HG03457 (cell line): ENCODE measurements around the gene DYNC2I2.
"Not testable (repeated sequence)": the region's sequence is repeated elsewhere in the genome, so short reads cannot be mapped to it uniquely, and the experiment has no call there.

Source experiments
- ATAC-seq: cut with Tn5 transposase; IDR thresholded peaks from one replicate; pipeline ENCODE4 v1.9.1; 2021; ENCODE audit warnings: moderate number of reproducible peaks; ENCODE audit not compliant: unreplicated experiment

The DYNC2I2 gene

DNA sequence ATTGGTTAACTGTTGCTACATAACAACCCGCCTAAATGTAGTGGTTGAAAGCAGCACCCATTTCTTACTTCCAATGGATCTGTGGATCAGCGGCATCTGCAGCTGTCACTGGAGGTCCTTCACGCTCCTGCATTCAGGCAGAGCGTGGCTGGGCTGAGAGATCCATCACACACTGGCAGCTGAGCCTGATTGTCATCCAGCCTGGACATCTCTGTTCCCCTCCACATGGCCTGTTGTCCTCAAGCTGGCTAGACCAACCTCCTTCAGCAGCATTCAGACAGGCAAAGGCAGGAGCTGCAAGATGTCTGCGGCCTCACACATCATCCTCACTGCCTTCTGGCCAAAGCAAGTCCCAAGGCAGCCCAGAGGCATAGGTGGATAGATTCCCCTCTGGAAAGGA lies 36.9 kb downstream of the DYNC2I2 start:
- no peak for ATAC-seq

DNA sequence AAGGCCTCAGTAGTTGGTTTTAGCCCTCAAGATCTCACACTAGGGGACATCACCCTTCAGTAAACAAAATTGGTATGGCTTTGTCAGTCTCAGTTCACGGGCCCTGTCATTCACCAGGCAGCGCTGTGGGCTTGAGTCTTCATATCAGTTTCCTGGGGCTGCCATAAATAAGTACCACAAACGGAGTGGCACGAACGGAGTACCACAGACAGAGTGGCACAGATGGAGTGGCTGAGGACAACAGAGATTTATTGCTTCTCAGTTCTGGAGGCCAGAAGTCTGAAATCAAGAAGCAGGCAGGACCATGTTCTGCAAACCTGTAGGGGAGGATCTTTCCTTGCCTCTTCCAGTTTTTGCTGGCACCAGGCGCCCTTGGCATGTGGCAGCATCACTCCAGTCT lies 37.5 kb downstream of the DYNC2I2 start:
- ATAC-seq = no peak

DNA sequence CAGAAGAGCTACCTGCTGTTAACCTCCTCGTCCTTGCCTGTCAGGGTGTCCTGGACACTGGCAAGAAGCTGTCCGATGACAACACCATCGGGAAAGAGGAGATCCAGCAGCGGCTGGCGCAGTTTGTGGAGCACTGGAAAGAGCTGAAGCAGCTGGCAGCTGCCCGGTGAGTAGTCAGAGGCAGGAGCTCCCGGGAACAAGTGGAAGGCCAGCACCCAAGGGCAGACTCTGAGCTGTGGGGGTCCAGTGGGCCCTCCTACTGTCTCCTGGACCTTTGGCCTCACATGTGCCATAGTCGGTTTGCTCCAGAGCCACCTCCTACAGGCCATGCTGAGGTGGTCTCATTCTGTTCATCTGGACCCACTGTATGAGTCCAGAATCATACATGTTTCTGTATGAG lies 38.7 kb downstream of the DYNC2I2 start:
- no peak for ATAC-seq

DNA sequence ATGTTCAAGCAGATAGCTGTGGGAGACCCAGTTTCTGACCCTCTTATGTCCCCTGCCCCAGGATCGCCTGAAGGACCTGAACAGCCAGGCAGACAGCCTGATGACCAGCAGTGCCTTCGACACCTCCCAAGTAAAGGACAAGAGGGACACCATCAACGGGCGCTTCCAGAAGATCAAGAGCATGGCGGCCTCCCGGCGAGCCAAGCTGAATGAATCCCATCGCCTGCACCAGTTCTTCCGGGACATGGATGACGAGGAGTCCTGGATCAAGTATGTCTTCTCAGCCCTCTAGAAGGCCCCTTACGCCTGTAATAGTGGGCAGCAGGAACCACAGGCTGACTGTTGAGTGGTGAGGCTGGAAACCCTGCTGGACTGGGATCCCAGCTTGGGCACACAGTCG lies 41.1 kb downstream of the DYNC2I2 start:
- ATAC-seq = no peak

DNA sequence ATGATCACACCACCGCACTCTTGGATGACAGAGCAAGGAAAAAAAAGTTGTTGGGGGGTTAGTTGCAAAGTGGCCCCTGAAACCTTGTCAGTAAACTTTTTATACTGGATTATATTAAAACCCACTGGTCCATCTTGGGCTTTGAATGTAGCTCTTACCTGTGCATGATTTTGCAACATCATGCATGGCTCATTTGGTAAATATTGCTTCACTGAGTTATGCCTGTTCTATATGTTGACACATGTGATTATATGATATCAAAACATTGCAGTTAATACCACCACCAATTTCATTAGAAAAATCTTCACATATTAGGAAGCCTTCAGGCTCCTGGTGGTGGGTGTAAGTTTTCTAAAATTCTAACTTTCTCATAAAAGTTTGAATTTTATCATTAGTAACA lies 41.9 kb downstream of the DYNC2I2 start:
- ATAC-seq = no peak

DNA sequence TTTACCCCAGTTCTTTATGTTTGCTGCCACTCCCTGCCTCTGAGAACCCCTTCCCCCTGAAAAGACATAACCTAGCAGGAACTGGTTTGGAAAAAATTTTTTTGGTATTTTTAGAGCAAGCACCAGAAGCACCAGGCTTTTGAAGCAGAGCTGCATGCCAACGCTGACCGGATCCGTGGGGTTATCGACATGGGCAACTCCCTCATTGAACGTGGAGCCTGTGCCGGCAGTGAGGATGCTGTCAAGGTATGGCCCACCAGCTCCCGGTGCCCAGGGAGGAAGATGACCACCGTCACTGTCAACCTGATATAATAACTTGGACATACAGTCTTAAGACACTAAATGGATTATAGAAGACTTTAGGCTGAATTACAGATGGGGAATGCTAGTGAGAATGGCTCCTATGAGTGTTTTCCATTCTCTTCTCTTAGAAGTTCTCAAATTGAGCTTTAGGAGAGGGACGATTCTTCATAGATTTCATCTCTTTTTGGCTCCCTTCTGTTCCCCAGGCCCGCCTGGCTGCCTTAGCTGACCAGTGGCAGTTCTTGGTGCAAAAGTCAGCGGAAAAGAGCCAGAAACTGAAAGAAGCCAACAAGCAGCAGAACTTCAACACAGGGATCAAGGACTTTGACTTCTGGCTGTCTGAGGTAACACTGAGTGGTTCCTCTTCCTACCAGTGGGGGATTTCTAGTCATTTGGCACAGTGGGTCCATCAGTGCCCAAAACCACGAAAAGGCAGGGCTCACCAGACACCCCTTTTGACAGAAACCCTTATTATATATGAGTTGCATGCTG lies 44.9 kb downstream of the DYNC2I2 start:
- no peak for ATAC-seq

DNA sequence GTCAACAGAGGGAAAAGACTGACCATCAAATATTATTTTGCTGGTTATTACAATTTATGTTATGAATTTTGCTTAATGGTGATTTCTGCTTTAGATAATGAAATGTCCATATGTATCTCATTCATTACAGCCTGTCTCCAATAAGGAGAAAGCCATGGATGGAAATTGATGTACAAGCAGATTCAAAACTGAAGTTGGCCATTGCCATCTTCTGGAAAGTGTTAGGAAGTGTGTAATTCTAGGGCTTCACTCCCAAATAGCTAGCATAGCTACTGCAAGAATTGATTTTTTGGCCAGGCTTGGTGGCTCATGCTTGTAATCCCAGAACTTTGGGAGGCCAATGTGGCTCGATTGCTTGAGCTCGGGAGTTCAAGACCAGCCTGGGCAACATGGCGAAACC lies 45.8 kb downstream of the DYNC2I2 start:
- ATAC-seq = no peak

DNA sequence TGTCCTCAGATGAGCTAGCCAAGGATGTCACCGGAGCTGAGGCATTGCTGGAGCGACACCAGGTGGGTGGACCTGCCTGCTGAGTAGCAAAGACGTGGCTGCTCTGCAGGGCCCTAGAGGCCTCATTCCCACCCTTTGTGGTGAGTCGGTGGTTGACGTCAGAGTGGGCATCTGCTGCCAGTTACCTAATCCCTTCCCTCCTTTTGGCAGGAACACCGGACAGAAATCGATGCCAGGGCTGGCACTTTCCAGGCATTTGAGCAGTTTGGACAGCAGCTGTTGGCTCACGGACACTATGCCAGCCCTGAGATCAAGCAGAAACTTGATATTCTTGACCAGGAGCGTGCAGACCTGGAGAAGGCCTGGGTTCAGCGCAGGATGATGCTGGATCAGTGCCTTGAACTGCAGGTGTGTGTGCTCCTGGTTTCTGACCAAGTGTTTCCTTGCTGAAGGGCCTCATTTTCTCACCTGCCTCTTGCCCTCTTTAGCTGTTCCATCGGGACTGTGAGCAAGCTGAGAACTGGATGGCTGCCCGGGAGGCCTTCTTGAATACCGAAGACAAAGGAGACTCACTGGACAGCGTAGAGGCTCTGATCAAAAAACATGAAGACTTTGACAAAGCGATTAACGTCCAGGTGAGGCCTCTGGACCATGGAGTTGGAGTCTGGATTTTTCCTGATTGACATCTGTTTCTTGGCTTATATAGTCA lies 48.9 kb downstream of the DYNC2I2 start:
- no peak for ATAC-seq

DNA sequence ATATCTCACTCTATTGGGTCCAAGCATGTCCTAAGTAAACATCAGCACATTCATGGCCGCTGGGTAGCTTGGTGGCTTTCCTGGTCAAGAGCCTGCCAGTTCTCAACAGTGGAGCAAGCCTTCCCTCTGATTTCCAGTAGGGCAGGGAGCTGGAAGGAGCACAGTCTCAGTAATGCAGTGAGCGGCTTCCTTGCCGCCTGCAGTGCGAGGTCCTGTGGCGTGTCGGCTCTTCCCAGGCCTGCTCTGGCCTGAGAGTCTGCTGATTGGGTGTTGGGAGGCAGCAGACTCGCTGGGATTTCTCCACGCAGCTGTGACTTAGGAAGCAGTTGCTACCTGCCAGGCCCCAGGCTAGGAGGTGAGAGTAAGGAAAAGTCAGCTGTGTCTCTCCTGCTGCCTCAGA lies 53.0 kb downstream of the DYNC2I2 start:
- no peak for ATAC-seq

DNA sequence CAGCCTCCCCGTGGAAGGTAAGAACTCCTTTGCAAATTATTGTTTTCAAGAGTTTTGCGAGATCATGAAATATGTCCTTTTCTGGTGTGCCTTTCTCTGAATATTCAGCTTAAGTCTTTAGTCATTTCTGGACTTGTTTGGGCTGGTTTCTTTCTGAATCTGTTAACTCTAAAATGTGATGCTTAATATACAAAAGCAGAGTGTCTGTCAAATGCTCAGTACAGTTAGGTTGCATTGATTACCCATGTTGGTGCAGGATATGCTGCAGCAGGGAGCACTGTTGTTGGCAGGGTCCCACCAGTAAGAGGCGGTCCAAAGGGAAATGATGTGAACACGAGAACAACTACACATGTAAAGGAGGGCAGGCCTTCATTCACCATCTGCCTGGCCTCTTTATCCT lies 56.5 kb downstream of the DYNC2I2 start:
- no peak for ATAC-seq

DNA sequence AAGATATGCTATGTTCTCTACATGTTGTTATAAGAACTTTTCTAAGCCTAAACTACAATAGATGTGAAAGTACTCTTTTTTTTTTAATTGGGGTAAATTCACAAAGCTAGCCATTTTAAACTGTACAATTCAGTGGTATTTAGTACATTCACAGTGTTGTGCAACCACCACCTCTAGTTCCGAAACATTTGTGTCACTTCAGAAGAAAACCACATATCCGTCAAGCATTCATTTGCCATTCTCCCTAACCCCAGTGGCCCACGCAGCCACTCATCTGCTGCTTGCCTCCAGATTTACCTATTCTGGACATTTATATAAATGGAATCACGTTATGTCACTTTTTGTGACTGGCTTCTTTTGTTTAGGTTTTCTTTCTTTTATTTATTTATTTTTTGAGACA lies 61.2 kb downstream of the DYNC2I2 start:
- ATAC-seq = no peak

DNA sequence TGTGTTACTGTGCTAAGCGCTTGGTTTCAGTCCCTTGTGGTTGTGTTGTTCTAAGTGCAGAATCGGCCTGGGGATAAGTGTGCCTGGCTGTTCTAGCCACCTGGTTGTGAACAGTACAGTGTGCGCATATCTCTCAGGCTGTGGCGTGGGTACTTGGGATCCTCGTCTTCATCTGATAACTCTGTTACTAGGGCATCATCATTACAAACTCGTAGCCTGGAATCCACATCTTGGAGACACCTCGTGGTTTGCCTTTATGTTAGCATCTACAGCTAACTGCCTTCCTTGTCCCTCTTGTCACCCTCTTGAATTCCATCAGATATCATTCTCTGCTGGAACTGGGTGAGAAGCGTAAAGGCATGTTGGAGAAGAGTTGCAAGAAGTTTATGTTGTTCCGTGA lies 62.8 kb downstream of the DYNC2I2 start:
- no peak for ATAC-seq

DNA sequence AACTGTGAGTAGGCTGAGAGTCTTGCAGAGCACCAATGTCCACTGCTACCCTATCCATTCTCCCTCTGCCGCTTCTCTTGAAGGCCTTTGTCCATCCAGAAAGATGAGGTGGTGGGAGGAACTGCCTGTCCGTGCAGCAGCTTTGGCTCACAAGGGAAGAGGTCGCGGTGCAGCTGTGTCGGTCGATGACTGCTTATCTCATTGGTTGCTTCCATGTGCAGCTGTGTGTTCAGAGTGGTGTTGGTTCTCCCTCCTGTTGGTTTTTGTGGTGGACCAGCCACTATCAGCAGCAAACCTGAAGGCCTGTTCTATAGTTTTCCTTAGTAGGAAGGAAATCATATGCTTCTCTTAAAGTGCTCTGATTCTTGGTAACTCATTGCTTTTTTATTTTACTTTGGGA lies 63.6 kb downstream of the DYNC2I2 start:
- no peak for ATAC-seq

DNA sequence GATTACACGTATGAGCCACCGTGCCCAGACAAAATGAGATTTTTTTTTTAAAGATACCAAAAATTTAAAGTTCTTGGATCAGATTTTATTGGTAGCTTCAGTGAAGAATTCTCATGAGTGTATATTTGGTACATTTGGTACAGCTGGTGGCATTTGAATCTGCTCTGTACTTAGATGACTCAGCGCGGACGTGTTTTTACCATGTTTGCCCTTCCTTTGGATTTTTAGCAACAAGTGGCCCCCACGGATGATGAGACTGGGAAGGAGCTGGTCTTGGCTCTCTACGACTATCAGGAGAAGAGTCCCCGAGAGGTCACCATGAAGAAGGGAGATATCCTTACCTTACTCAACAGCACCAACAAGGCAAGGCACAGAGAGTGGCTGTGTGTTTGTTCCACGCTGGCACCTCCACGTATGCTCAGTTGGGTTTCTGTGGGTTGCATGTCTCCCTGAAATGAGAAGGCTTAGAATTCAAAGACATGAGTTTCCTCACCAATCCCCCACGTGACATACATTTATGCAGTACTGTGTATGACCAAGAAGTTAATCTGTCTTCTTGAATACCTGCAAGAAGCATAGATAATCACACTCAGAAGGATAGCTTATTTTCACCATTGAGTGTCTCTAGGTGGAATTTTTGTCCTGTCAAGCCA lies 67.9 kb downstream of the DYNC2I2 start:
- ATAC-seq = no peak

DNA sequence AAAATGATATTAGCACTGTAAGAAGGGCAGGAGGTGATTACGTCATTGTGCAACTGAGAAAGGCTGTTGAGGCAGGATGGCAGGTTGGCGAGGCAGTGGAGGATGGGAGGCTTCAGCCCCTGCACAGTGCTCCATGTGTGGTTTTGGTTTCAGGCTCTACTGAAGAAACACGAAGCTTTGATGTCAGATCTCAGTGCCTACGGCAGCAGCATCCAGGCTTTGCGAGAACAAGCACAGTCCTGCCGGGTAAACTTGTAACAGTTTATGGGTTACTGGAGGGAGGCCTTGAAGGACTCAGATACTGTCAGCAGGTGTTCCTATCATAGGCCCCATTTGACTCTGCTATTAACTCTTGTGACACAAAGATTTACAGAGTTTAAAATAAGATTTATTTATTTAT lies 69.2 kb downstream of the DYNC2I2 start:
- no peak for ATAC-seq

DNA sequence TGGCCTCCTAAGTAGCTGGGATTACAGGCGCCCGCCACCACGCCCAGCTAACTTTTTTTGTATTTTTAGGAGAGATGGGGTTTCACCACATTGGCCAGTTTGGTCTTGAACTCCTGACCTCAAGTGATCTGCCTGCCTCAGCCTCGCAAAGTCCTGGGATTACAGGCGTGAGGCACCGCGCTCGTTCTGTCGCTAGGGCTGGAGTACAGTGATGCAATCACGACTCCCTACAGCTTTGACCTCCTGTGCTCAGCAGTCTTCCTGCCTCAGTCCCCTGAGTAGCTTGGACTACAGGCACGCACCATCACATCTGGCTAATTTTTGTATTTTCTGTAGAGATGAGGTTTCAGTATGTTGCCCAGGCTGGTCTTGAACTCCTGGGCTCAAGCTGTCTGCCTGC lies 69.7 kb downstream of the DYNC2I2 start:
- ATAC-seq = not testable (repeated sequence)

DNA sequence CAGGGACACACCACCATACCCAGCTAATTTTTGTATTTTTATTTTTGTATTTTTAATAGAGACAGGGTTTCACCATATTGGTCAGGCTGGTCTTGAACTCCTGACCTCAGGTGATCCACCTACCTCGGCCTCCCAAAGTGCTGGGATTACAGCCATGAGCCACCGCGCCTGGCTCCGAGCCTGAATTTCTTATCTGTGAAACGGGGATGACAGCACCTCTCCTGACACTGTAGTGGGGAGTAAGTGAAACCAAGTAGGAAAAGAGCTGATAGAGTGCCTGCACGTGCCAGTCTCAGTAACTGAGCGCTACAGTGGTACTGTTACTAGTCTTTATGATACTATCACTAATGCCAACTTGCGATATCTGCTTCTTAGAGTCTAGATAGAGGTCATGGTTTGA lies 71.5 kb downstream of the DYNC2I2 start:
- ATAC-seq = not testable (repeated sequence)
